MM.1S (cell line): ENCODE measurements around the gene TBKBP1.

Source experiments
- DNase-seq: peaks from one replicate; pipeline ENCODE4 v3.0.0-alpha.2; 2015
- H2AFZ ChIP-seq: fragments of 300-600 bp; sonication (generic); 2 replicates; pipeline ENCODE4 v1.6.0; 2016; ENCODE audit warnings: antibody characterized with exemption, low read length
- H3F3A ChIP-seq: fragments of 300-600 bp; sonication (generic); 2 replicates; pipeline ENCODE4 v1.6.1; 2016; ENCODE audit warnings: mild to moderate bottlenecking, antibody characterized with exemption, low read length, moderate library complexity, mixed read lengths; ENCODE audit not compliant: insufficient read depth
- H3K27ac ChIP-seq: fragments of 300-600 bp; sonication (generic); 2 replicates; pipeline ENCODE4 v1.5.1; 2016; ENCODE audit warnings: mild to moderate bottlenecking, low read length
- H3K27me3 ChIP-seq: fragments of 300-600 bp; sonication (generic); replicated peaks from 2 replicates; pipeline ENCODE4 v1.6.0; 2016; ENCODE audit warnings: low read length; ENCODE audit not compliant: insufficient read depth
- H3K36me3 ChIP-seq: fragments of 300-600 bp; sonication (generic); replicated peaks from 2 replicates; pipeline ENCODE4 v1.6.1; 2016; ENCODE audit warnings: mild to moderate bottlenecking, low read length, mixed read lengths; ENCODE audit not compliant: insufficient read depth
- H3K4me1 ChIP-seq: fragments of 300-600 bp; sonication (generic); 2 replicates; pipeline ENCODE4 v1.6.1; 2016; ENCODE audit warnings: low read length, mixed read lengths
- H3K4me2 ChIP-seq: fragments of 300-600 bp; sonication (generic); 2 replicates; pipeline ENCODE4 v1.6.0; 2016; ENCODE audit warnings: low read depth, low read length
- H3K4me3 ChIP-seq: fragments of 300-600 bp; sonication (generic); 2 replicates; pipeline ENCODE4 v1.5.1; 2016; ENCODE audit warnings: low read length, mixed read lengths
- H3K79me2 ChIP-seq: fragments of 300-600 bp; sonication (generic); 2 replicates; pipeline ENCODE4 v1.6.1; 2016; ENCODE audit warnings: mixed run types, low read length, mixed read lengths
- H3K9ac ChIP-seq: fragments of 300-600 bp; sonication (generic); 2 replicates; pipeline ENCODE4 v1.6.1; 2016; ENCODE audit warnings: low read length, mixed read lengths
- H3K9me2 ChIP-seq: fragments of 300-600 bp; sonication (generic); replicated peaks from 2 replicates; pipeline ENCODE4 v1.6.1; 2016; ENCODE audit warnings: mild to moderate bottlenecking, low read length, mixed read lengths; ENCODE audit not compliant: insufficient read depth
- H3K9me3 ChIP-seq: fragments of 300-600 bp; sonication (generic); replicated peaks from 2 replicates; pipeline ENCODE4 v1.6.1; 2016; ENCODE audit warnings: mild to moderate bottlenecking, low read length, mixed read lengths; ENCODE audit not compliant: insufficient read depth
- H4K20me1 ChIP-seq: fragments of 300-600 bp; sonication (generic); 2 replicates; pipeline ENCODE4 v1.6.1; 2016; ENCODE audit warnings: mild to moderate bottlenecking, low read length, moderate library complexity, mixed read lengths; ENCODE audit not compliant: insufficient read depth
- CTCF ChIP-seq: fragments of 300-600 bp; sonication (generic); IDR thresholded peaks from 2 replicates; pipeline ENCODE4 v1.5.1; 2016; ENCODE audit warnings: antibody characterized with exemption, low read length, mixed read lengths
- EZH2 ChIP-seq: fragments of 300-600 bp; sonication (generic); optimal IDR thresholded peaks from 2 replicates; pipeline ENCODE3; 2017; ENCODE audit warnings: low read depth, mild to moderate bottlenecking, antibody characterized with exemption, low read length, mixed read lengths
- EZH2phosphoT487 ChIP-seq: fragments of 300-600 bp; sonication (generic); IDR thresholded peaks from 2 replicates; pipeline ENCODE4 v1.6.1; 2018; ENCODE audit warnings: antibody characterized with exemption, low read length

Gene TBKBP1

GRCh38 chr17:47721725-47722124 lies 27.8 kb downstream of the TBKBP1 start:
- Histone ChIP-seq H4K20me1 (no peaks in the 10 kb centered on the region), H2AFZ (no peak overlapping the region), H3K9ac (no peak overlapping the region), H3K4me3 (no peak overlapping the region), H3K9me2 (no peaks in the 10 kb centered on the region), H3K27ac (no peak overlapping the region), H3K36me3 (no peaks in the 10 kb centered on the region), H3F3A (0 out of 2 replicates have a peak, but pooled peaks cover 7% of the 10 kb centered on the region), H3K4me2 (no peak overlapping the region), H3K27me3 (peaks cover 51% of the 10 kb centered on the region), H3K79me2 (no peaks in the 10 kb centered on the region), H3K4me1 (peaks cover 18% of the 10 kb centered on the region), H3K9me3 (no peaks in the 10 kb centered on the region)
- no peak for TF ChIP-seq CTCF
- TF ChIP-seq EZH2: no peak
- no peak for TF ChIP-seq EZH2phosphoT487
- DNase-seq: no peak

GRCh38 chr17:47724705-47725104 lies 30.7 kb downstream of the TBKBP1 start:
- Histone ChIP-seq H3K79me2 (no peaks in the 10 kb centered on the region), H3K4me3 (no peak overlapping the region), H3K4me1 (peaks cover 9% of the 10 kb centered on the region), H2AFZ (no peak overlapping the region), H3K27ac (no peak overlapping the region), H3K9ac (no peak overlapping the region), H3K9me2 (no peaks in the 10 kb centered on the region), H4K20me1 (no peaks in the 10 kb centered on the region), H3F3A (0 out of 2 replicates have a peak, but pooled peaks cover 4% of the 10 kb centered on the region), H3K9me3 (no peaks in the 10 kb centered on the region), H3K36me3 (no peaks in the 10 kb centered on the region), H3K4me2 (no peak overlapping the region), H3K27me3 (peaks cover 38% of the 10 kb centered on the region)
- TF ChIP-seq EZH2: no peak
- no peak for TF ChIP-seq EZH2phosphoT487
- TF ChIP-seq CTCF: no peak
- no peak for DNase-seq

- Histone ChIP-seq H3K9me3 (no peaks in the 10 kb centered on the region), H3K4me2 (no peak overlapping the region), H3K4me1 (0 out of 2 replicates have a peak, but pooled peaks cover under 1% of the 10 kb centered on the region), H2AFZ (no peak overlapping the region), H4K20me1 (no peaks in the 10 kb centered on the region), H3K9ac (no peak overlapping the region), H3K36me3 (no peaks in the 10 kb centered on the region), H3K27ac (no peak overlapping the region), H3K79me2 (no peaks in the 10 kb centered on the region), H3K9me2 (no peaks in the 10 kb centered on the region), H3K4me3 (no peak overlapping the region), H3K27me3 (peaks cover 42% of the 10 kb centered on the region), H3F3A (no peaks in the 10 kb centered on the region)
- no peak for DNase-seq
- TF ChIP-seq EZH2phosphoT487 (no peak), CTCF (peak; percentile 9; the same call in 1 of the 2 replicates)
Observed at GRCh38 chr17:47725446-47726111, 31.6 kb downstream of the TBKBP1 start.
